Forelimb muscle (tissue), 1 donor: ENCODE data around the gene GOSR2. TPM values are rescaled to one million over a fixed set of nuclear protein-coding genes. Genes with fewer than 3 reads are reported as not detected.
"Not testable (repeated sequence)": the region's sequence is repeated elsewhere in the genome, so short reads cannot be mapped to it uniquely, and the experiment has no call there.

Experiments
- DNase-seq: peaks from one replicate; pipeline ENCODE4 v3.0.0-alpha.2; 2013; ENCODE audit warnings: low read depth
- polyA plus RNA-seq: library from polyadenylated mRNA; unstranded; fragments of 120-200 nt; gene quantifications from one replicate; pipeline ENCODE4 v1.2.1, GENCODE V29; 2013; ENCODE audit not compliant: insufficient read length

Gene GOSR2
- polyA plus RNA-seq, 1 donor: 29.1 TPM

- DNase-seq: no peak
These were observed 7.1 kb downstream of the GOSR2 start for GRCh38 chr17:46930051-46930450.

DNA sequence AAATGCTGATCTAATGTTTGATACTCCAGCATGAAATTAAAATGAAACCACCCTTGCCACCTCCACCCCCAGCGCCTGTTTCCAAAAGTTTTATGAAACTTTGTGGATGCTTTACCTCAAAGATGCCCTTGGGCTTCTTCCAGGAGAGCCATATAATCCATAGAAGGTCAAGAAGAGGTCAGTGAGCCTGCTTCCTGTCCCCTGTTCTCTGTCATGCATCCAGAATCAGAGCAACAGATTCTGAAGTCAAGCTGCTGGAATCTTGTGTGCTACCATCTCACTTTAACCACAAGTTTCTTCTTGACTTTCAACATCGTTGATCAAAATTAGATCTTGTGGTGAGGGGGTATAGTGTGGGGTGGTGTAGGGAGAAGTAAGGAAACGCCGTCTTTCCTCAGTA is 8.6 kb downstream of the GOSR2 start:
- DNase-seq: no peak

DNA sequence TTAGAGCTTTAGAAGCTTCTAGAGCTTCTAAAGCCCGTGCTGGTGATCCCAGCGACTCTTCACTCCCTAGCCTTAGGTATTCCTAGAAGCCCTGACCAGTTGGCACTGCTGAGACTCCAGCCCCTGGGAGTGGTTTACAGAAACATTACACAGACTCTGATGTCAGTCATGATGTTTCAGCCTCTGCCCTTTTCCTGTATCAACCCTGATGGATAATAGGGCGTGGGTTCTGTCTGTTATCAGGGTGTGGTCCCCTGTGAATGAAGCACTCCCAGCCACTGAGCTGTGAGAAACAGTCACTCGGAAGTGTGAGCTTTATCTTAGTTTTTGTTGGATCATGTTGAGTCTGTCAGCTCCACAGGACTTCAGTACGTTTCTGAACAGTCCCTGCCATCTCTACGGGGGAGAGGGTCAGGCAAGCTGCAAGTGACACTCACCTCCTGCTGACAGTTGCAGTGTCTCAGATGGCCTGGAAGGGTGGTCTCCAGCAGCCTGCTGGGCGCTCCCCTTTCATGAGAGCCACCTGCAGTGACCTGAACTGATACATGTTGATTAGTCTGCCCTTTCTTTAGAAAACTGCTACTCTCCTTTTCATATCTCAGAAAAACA is 12.8 kb downstream of the GOSR2 start:
- no peak for DNase-seq

- peak; percentile 36 for DNase-seq
These were observed 17.9 kb downstream of the GOSR2 start for GRCh38 chr17:46940692-46941404.

GRCh38 chr17:46942441-46943217 is 19.7 kb downstream of the GOSR2 start:
- DNase-seq: peak; percentile 20

DNA sequence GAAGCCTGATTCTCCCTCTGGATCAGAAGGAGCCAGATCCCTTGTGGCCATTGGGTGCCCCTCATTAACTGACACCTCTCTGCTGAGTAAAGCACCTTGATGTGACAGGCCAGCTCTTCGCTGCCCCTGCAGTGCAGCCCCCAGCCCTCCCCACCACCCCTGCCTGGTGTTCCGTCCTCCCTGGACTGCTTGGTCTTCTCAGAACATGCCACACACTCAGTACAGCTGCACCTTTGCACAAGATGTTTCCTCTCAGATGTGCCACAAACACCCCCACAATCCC is 20.2 kb downstream of the GOSR2 start:
- no peak for DNase-seq

GRCh38 chr17:46943501-46944393 is 20.8 kb downstream of the GOSR2 start:
- DNase-seq: no peak

- no peak for DNase-seq
These were observed 22.0 kb downstream of the GOSR2 start for GRCh38 chr17:46944931-46945330.

- no peak for DNase-seq
These were observed 24.3 kb downstream of the GOSR2 start for GRCh38 chr17:46947216-46947615.

DNA sequence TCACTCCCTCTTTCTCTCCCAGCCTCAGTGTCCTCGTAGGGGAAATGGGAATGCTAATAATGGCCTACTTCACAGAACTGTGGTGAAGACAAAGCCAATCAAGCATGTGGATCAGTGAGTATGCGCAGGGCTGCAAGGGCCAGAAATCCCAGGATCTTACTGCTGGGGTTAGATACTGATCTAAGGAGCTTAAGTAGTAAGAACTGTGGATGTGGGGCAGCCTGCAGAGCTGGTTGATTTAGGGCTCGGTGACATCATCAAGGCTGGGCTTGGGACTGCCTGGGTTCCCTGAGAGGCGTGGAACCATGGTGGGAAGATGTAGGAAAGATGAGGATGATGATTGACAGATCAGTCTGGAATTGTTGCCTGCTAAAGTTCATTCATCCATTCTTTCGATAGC is 25.6 kb downstream of the GOSR2 start:
- DNase-seq: no peak

- DNase-seq: no peak
These were observed 26.6 kb downstream of the GOSR2 start for GRCh38 chr17:46949291-46950174.

DNA sequence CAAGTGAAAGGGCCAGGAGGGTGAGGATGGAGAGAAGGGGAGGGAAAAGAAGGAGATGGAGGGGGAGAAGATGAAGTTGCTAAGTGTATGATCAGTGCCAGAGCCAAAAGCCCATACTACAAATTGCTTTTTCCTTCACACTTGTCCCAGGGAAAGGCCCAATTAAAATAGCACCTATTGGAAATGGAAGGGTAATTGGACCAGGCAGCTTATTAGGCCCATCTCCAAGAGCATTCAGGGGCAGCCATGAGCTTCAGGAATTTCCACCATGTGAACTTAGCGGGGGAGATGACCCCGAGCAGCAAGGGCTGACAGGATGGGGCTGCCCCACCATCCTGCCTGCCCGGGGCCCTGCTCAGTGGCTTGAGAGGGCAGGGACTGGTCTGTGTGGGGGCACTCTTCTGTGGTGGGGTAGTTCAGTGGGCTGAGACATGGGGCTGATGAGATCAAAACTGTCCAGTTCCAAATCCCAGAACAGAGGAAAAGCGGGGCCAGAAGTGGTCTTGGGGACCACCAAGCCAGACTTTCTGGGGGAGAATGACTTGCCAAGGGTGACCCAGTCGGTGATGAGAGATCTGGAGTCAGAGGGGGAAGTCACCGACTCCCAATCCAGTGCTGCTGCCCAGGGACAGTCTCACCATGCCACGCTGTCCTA is 27.5 kb downstream of the GOSR2 start:
- DNase-seq: no peak

GRCh38 chr17:46950997-46951621 is 28.1 kb downstream of the GOSR2 start:
- DNase-seq: no peak

- DNase-seq: no peak
These were observed 28.7 kb downstream of the GOSR2 start for GRCh38 chr17:46951706-46952105.

DNA sequence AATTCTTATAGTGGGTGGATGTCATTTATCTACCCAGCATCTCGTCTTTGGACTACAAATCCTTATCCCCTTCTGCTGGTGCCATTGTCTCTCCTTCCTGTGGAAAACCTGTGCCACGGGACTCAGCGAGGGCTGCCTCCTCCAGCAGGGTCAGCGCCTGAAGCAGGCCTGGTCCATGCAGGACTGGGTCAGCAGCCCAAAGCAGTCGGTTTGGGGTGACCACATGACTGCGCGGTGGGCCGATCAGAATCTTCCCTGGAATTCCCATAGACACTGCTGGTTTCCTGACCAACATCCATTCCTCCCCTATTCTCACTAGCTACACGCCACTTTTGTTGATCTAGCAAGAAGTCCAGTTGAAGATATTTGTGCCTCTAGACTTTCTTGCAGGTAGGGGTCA is 29.2 kb downstream of the GOSR2 start:
- DNase-seq: no peak

DNA sequence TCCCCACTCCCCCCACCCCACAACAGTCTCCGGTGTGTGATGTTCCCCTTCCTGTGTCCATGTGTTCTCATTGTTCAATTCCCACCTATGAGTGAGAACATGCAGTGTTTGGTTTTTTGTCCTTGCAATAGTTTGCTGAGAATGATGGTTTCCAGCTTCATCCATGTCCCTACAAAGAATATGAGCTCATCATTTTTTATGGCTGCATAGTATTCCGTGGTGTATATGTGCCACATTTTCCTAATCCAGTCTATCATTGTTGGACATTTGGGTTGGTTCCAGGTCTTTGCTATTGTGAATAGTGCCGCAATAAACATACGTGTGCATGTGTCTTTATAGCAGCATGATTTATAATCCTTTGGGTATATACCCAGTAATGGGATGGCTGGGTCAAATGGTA is 30.2 kb downstream of the GOSR2 start:
- not testable (repeated sequence) for DNase-seq

GRCh38 chr17:46958041-46958591 is 35.2 kb downstream of the GOSR2 start:
- DNase-seq: no peak

DNA sequence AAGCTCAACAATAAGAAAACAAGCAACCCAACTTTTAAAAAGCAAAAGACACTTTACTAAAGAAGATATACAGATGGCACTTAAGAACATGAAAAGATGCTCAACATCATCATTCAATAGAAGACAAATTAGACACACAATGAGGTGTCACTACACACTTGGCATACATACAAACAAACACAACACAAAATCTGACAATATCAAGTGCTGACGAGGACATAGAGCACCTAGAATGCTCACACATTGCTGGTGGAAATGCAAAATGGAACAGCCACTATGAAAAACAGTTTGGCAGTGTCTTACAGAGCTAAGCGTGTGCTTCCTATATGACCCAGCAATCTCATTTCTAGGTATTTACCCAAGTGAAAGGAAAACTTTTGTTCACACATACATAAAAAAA is 37.2 kb downstream of the GOSR2 start:
- no peak for DNase-seq

DNA sequence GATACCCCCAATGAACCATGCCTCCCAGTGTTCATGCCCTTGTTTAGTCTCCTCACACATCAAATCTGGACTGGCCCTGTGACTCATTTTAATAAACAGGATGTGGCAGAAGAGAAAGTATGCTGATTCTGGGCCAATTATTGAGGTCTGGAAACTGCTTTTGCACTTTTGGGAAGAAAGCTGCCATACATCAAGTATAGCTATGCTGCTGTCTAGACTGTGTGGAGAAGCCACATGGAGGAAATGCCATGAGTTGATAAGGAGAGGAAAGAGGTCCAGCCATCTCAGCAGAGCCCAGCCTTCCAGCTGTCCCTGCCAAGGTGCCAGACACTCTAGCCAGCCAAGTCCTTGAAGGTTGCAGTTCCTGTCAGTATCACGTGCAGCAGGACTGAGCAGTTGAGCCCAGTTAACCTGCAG is 39.4 kb downstream of the GOSR2 start:
- no peak for DNase-seq

DNA sequence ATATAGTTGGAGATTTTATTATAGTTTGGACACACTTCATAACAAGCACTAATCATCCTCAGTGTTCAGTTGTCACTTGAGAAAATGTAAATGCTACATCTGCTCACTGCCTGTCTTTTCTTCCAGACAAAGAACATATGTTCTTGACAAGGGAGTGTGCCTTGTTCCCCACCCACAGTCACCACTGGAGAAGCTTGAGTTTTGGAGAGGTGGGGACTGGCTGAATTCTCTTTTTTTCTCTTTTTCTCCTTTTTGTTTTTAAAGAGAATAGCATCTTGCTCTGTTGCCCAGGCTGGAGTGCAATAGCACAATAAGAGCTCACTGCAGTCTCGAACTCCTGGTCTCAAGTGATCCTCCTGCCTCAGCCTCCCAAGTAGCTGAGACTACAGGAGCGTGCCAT is 40.6 kb downstream of the GOSR2 start:
- no peak for DNase-seq
